Osteocyte (in vitro differentiated cells): Measurements from ENCODE around the gene SLC14A1. TPM values are rescaled to one million over a fixed set of nuclear protein-coding genes. Genes with fewer than 3 reads are reported as not detected.

Experiments used
- DNase-seq: peaks from one replicate; pipeline ENCODE4 v3.0.0; 2021; ENCODE audit warnings: mixed read lengths; ENCODE audit not compliant: unreplicated experiment; ENCODE audit errors: extremely low spot score
- H3K27ac Mint-ChIP-seq: one replicate; pipeline ENCODE4 v1.8.0; 2021; ENCODE audit warnings: mild to moderate bottlenecking, mixed read lengths; ENCODE audit not compliant: unreplicated experiment
- H3K27me3 Mint-ChIP-seq: one replicate; pipeline ENCODE4 v1.8.0; 2021; ENCODE audit warnings: mixed read lengths; ENCODE audit not compliant: unreplicated experiment
- H3K36me3 Mint-ChIP-seq: one replicate; pipeline ENCODE4 v1.8.0; 2021; ENCODE audit warnings: mixed read lengths; ENCODE audit not compliant: unreplicated experiment
- H3K4me1 Mint-ChIP-seq: one replicate; pipeline ENCODE4 v1.8.0; 2021; ENCODE audit warnings: mixed read lengths; ENCODE audit not compliant: unreplicated experiment
- H3K4me3 Mint-ChIP-seq: one replicate; pipeline ENCODE4 v1.8.0; 2021; ENCODE audit warnings: mild to moderate bottlenecking, moderate library complexity, mixed read lengths; ENCODE audit not compliant: unreplicated experiment
- H3K9me3 Mint-ChIP-seq: one replicate; pipeline ENCODE4 v1.8.0; 2021; ENCODE audit warnings: mixed read lengths; ENCODE audit not compliant: unreplicated experiment
- CTCF ChIP-seq: fragments of 200-600 bp; sonication (generic); IDR thresholded peaks from 2 replicates; pipeline ENCODE4 v1.5.0; 2021; ENCODE audit warnings: antibody characterized with exemption, mild to moderate bottlenecking, moderate library complexity
- total RNA-seq: library from RNA; stranded (reverse); gene quantifications from 2 replicates; pipeline ENCODE4 v1.2.1, GENCODE V29; 2021

Gene SLC14A1
- total RNA-seq, 1 donor from 2014 or later: 0.24 TPM

- peaks cover 5% of the 10 kb centered on the region for H3K27me3 Mint-ChIP-seq
- TF ChIP-seq CTCF: no peak
- no peak overlapping the region for H3K4me3 Mint-ChIP-seq
- no peak for DNase-seq
- H3K27ac Mint-ChIP-seq: no peak overlapping the region
- peaks cover 12% of the 10 kb centered on the region for H3K4me1 Mint-ChIP-seq
- H3K9me3 Mint-ChIP-seq: no peaks in the 10 kb centered on the region
- H3K36me3 Mint-ChIP-seq: no peaks in the 10 kb centered on the region
These were observed 22.0 kb downstream of the SLC14A1 start for GRCh38 chr18:45745817-45746461.

GRCh38 chr18:45748501-45748900 lies 24.5 kb downstream of the SLC14A1 start:
- no peak for TF ChIP-seq CTCF
- Mint-ChIP-seq H3K4me1 (peaks cover 12% of the 10 kb centered on the region), H3K27me3 (no peaks in the 10 kb centered on the region)

GRCh38 chr18:45749918-45750689 lies 26.1 kb downstream of the SLC14A1 start:
- Mint-ChIP-seq H3K36me3 (no peaks in the 10 kb centered on the region), H3K4me1 (peaks cover 12% of the 10 kb centered on the region), H3K4me3 (no peak overlapping the region), H3K9me3 (no peaks in the 10 kb centered on the region), H3K27ac (no peak overlapping the region), H3K27me3 (no peaks in the 10 kb centered on the region)
- TF ChIP-seq CTCF: no peak
- DNase-seq: no peak

More at GRCh38 chr18:45748501-45748900, 24.5 kb downstream of the SLC14A1 start:
- no peak for DNase-seq
- no peak overlapping the region for H3K4me3 Mint-ChIP-seq
- H3K27ac Mint-ChIP-seq: no peak overlapping the region
- no peaks in the 10 kb centered on the region for H3K36me3 Mint-ChIP-seq
- no peaks in the 10 kb centered on the region for H3K9me3 Mint-ChIP-seq

- Mint-ChIP-seq H3K36me3 (no peaks in the 10 kb centered on the region), H3K27ac (no peak overlapping the region), H3K27me3 (no peaks in the 10 kb centered on the region), H3K9me3 (no peaks in the 10 kb centered on the region), H3K4me1 (peaks cover 21% of the 10 kb centered on the region), H3K4me3 (no peak overlapping the region)
- no peak for DNase-seq
- no peak for TF ChIP-seq CTCF
These were observed 27.8 kb downstream of the SLC14A1 start for GRCh38 chr18:45751766-45752165.

- no peaks in the 10 kb centered on the region for H3K9me3 Mint-ChIP-seq
- H3K36me3 Mint-ChIP-seq: no peaks in the 10 kb centered on the region
- H3K27me3 Mint-ChIP-seq: no peaks in the 10 kb centered on the region
- peaks cover 21% of the 10 kb centered on the region for H3K4me1 Mint-ChIP-seq
- no peak for DNase-seq
- H3K4me3 Mint-ChIP-seq: no peak overlapping the region
- TF ChIP-seq CTCF: no peak
- H3K27ac Mint-ChIP-seq: no peak overlapping the region
These were observed 28.7 kb downstream of the SLC14A1 start for GRCh38 chr18:45752681-45753080.
